HG03565 (cell line): ENCODE measurements around the gene TRIM8.

Experiments
- ATAC-seq: cut with Tn5 transposase; IDR thresholded peaks from one replicate; pipeline ENCODE4 v1.9.1; 2021; ENCODE audit warnings: mild to moderate bottlenecking, moderate library complexity; ENCODE audit not compliant: unreplicated experiment

Gene TRIM8

GRCh38 chr10:102632394-102633111, 11.7 kb upstream of the TRIM8 start:
- ATAC-seq, result no peak

- no peak for ATAC-seq
These were observed 11.0 kb upstream of the TRIM8 start for GRCh38 chr10:102633287-102633686.

GRCh38 chr10:102633848-102634247, 10.4 kb upstream of the TRIM8 start:
- ATAC-seq, result no peak

- no peak for ATAC-seq
These were observed 9.6 kb upstream of the TRIM8 start for GRCh38 chr10:102634686-102635085.

- ATAC-seq, result no peak
These were observed 8.9 kb upstream of the TRIM8 start for GRCh38 chr10:102635377-102635776.

DNA sequence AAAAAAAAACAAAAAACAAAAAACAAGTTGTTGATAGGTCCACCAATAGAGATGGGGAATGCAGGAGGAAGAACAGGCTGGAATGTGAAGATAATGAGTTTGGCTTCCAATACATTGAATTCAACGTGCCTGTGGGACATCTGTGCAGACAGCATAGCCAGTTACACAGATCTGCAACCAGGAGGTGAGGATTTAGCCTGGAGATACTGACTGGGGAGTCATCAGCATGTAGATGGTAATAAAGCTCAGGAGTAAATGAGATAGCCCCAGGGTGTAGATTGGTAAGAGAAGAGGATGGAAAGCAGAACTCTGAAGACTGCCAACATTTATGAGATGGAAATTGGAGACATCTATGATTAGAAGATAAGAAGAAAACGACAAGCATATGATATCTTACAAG, 4.7 kb upstream of the TRIM8 start:
- no peak for ATAC-seq

- ATAC-seq, result no peak
These were observed 2.9 kb upstream of the TRIM8 start for GRCh38 chr10:102641402-102641801.

GRCh38 chr10:102641880-102642735, 2.2 kb upstream of the TRIM8 start:
- peak; percentile 35 for ATAC-seq

DNA sequence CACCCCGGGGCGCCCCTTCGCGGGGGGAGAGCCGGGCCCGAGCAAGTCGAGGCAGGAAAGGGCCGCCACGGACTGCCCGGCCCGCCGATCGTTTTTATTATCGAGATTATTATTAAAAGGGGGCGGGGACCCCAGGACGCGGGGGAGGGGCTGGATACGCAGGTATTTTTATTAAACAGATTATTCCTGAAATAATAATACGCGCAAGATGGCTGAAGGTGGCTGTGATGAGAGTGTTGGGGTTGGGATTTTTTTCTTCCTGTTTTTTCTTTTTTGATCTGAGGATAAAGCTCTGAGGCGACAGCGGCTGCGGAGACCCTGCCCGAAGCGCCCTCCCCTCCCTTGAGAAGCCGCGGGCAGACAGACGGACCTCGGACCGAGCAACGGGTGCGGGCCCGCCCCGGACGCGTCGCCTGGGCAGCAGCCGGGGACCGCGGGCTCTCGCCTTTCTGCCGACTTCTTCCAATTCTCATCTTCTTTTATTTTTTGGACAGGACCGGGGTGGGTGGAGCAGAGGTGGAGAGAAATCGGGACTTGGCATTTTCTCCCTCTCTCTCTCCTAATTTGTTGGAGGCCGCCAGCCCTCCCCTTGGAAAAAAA, 1.4 kb upstream of the TRIM8 start:
- ATAC-seq, result no peak

DNA sequence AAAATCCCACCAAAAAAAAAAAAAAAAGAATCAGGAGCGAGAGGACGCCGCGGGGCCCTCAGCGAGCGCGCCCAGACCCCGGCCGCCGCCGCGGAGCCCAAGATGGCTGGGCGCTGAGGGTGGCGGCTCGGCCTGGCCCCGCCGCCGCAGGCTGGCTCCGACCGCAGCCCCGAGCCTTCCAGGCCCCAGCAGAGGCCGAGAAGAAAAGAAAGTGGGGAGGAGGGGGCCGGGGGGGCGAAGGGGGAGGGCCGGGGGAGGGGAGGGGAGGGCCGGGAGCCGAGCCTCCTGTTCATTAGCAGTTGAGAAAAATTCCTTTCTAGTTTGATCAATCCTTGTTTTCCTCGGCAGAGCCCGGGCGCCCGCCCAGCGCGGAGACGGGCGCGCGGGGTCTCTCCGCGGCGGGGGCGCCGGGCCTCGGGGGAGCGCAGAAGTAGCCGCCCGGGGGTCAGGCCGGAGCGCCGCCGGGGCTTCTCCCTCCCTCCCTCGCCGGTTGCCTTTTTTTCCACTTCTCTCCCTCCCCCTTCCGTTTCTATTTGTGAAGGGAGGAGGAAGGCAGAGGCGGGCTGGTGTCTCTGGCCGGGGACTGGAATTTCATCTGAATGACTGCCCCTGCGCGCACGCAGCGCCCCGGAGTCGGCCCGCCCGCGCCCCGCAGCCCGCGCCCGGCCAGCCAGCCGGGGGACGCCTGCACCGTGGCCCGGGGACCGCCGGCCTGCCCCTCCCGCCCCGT, 778 bp upstream of the TRIM8 start:
- no peak for ATAC-seq

- ATAC-seq, result no peak
These were observed 538 bp downstream of the TRIM8 start for GRCh38 chr10:102644646-102645387.

DNA sequence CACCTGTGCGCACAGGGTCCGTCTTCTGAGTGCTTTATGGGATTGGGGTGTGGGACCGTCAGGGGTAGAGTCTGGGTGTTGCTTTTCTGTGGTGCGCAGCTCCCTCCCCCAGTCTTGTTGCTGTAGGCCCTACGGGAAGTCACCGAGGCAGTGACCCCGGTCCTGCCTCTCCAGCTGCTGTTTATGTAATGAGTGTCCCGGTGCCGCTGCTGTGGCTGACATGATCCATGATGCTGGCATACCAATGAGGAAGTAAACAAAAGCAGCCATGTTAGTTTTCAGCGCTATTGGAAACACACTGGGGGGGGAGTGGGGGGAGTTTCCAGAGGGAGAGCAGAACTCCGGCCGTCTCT, 1.1 kb downstream of the TRIM8 start:
- no peak for ATAC-seq

DNA sequence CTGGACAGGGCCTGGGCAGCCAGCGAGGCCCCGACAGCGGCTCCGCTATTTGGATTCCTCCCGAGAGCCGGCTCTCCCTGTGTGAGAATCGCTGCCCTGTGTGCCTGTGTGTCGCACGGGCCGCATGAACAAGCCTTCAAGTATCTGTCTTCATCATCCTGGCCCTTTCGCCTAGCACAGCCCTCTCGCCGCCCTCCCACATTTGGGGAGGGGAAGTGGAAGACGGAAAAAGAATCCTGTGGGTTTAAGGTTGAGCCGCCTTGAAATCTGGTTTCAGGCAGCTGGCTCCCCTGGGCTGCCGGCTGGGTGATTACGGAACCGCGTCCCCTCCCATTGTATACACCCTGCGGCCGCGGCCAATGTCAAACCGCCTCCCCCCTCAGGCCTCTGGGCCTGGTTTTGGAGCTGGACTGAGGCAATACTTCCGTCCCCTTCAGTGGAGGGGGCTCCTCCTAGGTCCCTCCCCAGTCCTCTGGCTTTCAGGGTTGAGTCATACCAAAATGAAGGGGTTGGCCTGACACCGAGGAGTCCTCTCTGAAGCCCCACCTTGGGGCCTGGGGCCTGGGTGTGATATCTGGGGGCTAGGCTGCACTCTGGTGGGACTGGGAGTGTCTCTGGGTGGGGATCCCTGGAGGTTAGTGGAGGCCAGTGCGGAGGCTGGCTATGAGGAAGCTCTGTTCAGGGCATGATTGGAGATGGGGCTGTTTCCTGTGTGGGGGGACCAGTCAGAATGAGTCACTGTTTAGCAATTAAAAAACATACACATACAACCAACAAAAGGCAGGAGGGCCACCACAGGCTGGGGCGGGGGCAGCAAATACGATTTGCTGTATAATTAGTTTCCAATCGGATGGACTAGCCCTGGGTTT, 1.7 kb downstream of the TRIM8 start:
- ATAC-seq, result peak; percentile 22

GRCh38 chr10:102646610-102647442, 2.5 kb downstream of the TRIM8 start:
- ATAC-seq, result no peak

DNA sequence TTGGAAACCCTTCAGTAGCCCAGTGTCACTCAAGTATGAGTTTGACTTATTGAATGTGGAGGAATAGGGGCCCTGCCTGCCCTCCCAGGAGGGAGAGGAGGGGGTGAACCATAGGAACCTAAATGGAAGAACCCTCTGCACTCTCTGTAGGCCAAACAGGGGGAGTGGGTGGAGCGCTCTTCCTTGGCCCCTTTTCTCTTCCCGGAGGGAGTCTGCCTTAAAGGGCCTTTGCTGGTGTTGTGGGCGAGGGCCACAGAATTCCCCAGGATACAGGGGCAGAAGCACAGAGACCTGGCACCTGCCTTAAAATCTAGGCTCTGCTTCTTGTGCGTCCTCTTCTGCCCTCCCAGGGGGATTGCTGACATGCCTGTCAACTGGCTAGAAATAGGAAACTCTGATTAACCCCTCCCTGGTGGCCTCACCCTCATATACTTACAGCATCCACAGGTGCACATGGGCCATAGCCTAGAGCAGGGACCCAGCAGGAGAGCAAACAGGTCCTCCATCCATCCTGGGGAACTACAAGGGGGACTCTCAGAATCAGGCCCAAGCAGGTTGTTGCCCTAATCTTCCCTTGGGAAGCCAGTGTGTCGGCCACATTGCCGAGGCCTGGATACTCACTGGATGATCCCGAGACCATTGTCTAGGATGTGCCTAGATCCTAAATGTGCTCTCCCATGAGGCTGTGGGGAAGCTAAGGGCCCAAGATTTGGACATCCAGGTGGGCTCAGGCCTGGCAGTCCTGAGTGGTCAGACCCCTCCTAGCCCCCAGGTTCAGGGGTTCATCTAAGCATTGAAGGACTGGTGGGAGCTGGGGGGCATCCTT, 3.4 kb downstream of the TRIM8 start:
- no peak for ATAC-seq

DNA sequence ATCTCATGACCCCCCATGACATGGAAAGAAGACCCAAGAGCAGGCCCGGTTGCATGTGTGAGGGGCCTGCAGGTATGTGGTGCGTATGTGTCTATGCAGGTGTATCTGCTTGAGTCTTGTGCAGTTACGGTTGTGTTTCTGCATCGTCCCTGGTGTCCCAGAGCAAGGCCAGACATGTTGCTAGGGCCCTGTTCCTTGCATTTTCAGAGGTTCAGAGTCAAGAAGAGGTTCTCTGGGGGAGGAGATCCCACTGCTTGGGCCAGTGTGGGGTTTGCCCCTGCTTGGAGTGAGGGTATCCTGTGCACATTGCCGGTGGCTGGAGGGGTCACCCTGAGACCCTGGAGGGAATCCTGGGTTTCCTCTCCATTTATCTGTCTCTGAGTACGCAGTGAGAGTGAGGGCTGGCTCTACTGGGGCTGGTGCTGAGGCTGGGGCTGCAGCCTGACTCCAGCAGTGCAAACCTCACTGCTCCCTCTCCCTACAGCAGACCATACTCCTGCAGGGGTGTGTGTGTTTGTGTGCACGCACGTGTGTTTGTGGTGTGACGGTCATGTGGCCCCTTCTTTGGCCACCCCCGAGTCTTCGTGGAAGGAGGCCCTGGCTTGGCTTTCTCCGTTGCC, 4.1 kb downstream of the TRIM8 start:
- no peak for ATAC-seq
